Renal cortex interstitium (tissue), 11 donors: ENCODE results near the gene TASOR2. TPM values are rescaled to one million over a fixed set of nuclear protein-coding genes. Genes with fewer than 3 reads are reported as not detected.

Source experiments
- DNase-seq, 11 donors: peaks; one replicate each; pipeline ENCODE4 v3.0.0-alpha.2; 2013; ENCODE audit warnings: low read depth in 9 of 11, low spot score in 4 of 11; ENCODE audit errors: extremely low read depth in 1 of 11
- polyA plus RNA-seq, 3 donors: library from polyadenylated mRNA; unstranded; fragments of 120-200 nt; gene quantifications; one replicate each; pipeline ENCODE4 v1.2.1, GENCODE V29; 2013; ENCODE audit not compliant: insufficient read length in 3 of 3

The TASOR2 gene
- polyA plus RNA-seq, 3 donors = 33.9 to 38.4 (median 35.3) TPM

DNA sequence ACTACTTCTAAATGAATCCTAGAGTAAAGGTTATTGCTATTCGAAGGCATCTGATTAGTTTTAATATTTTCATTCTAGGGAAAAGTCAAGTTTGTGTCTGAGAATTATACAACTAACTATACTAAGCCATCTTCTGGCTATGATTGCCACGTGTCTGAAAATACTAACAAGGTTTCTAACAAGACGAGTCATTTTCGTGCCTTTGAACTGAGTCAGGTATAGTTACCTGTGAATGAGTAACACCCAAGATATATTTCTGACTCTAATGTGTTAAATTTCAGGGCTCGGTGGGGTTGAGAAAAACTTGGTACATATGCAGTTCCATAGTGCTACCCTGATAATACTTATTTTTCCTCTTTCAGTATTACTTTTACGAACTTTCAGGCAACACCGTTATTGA is 35.5 kb downstream of the TASOR2 start:
- no peak for DNase-seq

DNA sequence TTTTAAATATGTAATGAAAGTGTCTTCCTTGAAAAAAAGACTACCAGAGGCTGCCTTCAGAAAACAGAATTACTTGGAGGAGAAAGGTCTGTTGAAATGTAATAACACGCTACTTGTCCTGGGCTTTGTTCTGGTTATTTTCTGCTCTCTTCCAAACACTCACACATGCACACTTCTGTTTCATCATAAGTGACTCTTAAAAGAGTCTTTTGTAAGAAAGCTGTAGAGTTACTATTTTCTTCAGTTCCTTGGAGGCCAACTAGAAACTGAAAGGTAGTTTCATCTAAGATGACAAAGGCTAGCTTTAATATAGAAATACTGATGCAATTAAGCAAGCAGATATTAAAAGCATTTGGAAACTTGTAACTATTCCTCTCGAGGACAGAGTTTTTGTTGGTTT is 39.1 kb downstream of the TASOR2 start:
- no peak for DNase-seq

DNA sequence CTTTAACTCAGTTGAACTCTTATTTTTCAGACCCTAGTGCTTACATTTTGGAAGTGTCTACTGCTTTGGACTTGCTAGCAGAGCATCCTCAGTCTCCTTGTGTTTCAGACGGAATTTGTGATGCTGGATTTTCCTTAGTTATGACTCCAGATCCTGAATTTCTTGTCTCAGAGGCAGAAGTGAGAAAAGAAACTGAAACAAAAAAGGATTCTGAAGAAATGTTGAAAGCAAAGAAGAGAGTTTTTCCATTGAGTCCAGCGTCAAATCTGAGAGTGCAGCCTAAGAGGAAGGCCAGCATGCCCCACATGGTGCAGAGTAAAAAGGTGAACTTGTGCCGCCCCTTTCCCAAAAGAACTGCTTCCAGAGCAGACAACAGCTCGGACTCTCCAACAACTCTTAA is 46.1 kb downstream of the TASOR2 start:
- DNase-seq = no peak

DNA sequence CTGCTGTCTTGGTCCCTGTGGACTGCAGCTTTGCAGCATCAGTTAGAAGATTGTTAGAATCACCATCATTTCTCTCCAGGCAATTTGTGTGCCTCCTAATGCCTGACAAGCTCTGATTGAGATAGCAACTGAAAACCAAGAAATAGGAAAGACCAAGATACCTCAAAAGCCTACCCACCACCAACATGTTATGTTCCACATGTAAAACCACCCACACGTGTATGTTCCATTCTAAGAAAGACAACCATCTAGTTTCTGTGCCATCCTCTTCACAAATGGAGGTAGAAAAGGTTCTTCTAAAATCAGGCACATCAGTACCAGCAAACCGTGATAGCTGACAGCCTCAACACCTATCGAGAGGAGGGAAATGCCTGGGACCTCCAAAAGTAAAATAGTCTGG is 46.9 kb downstream of the TASOR2 start:
- DNase-seq = no peak

DNA sequence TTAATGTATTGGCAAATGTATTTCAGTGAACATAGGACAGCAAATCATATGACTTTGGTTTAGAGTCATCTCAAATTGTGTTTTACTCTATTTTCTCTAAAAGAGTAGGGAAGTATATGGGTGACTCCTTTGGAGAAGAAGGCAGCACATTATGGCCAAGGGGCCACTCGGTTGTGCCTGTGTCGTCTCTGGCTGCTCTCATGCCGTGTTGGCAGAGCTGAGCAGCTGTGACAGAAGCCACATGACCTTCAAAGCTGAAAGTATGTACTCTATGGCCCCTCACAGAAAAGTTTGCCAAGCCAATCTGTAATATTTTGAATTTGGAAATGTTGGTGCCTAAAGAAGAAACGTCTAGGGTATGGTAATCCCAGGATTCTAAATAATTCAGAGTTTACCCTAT is 47.5 kb downstream of the TASOR2 start:
- DNase-seq = no peak

Other genes with a start within 250 kb of the TASOR2 start
- gene CALML5, start 185.3 kb upstream of the TASOR2 start, polyA plus RNA-seq = not detected
- gene CALML3, start 159.9 kb upstream of the TASOR2 start, polyA plus RNA-seq = under 1 TPM in 2 of 3 donors, not detected in 1; 0.06 to 0.11 TPM
- gene ASB13, start 18.2 kb upstream of the TASOR2 start, polyA plus RNA-seq = 10 to 100 TPM; 22.9 to 24.2 (median 23.4) TPM
- 100 to 1,000 TPM; 284 to 348 (median 304) TPM for gene GDI2, start 128.6 kb downstream of the TASOR2 start, polyA plus RNA-seq
- gene ANKRD16, start 205.1 kb downstream of the TASOR2 start, polyA plus RNA-seq = 10 to 100 TPM in 2 of 3 donors, 1 to 10 TPM in 1; 9.3 to 12.8 (median 12.5) TPM
- gene FBH1, start 205.4 kb downstream of the TASOR2 start, polyA plus RNA-seq = 10 to 100 TPM; 72.2 to 93.5 (median 76.7) TPM